ENCODE results near the gene AGPAT4. TPM values are rescaled to one million over a fixed set of nuclear protein-coding genes. Genes with fewer than 3 reads are reported as not detected.

The AGPAT4 gene
- total RNA-seq, 2 experiments from 2014 or later: 0.95 to 1.3 TPM

- Histone ChIP-seq H3K79me2 (ENCODE audit: insufficient read depth, low read depth, low read length) (no peaks in the 10 kb centered on the region), H4K20me1 (ENCODE audit: insufficient read depth, low read length) (no peaks in the 10 kb centered on the region), H3K9me3 (ENCODE audit: low read length) (no peaks in the 10 kb centered on the region), H3K9me2 (ENCODE audit: insufficient read depth, low read length) (no peaks in the 10 kb centered on the region), H3K27ac (ENCODE audit: low read depth, low read length, poor library complexity, severe bottlenecking) (no peak overlapping the region), H3K4me1 (ENCODE audit: insufficient read depth, low read length, poor library complexity, severe bottlenecking) (no peaks in the 10 kb centered on the region), H2AFZ (ENCODE audit: low read length) (no peak overlapping the region), H3K4me3 (ENCODE audit: low read depth, low read length, poor library complexity, severe bottlenecking) (no peak overlapping the region), H3K36me3 (ENCODE audit: insufficient read depth, low read length) (no peaks in the 10 kb centered on the region), H3K4me2 (ENCODE audit: low read length) (no peak overlapping the region)
- ChIA-PET POLR2A (interaction anchor here (0.5 kb wide), 1 partner anchor 752 kb away, joined by 4 read pairs; no protein-coding TSS in a partner anchor), CTCF (ENCODE audit: unreplicated experiment) (interaction anchor here (0.7 kb wide), 1 partner anchor 137 kb away, joined by 3 read pairs; no protein-coding TSS in a partner anchor)
- intact Hi-C loops (cut with micrococcal nuclease; ENCODE audit: unreplicated experiment): no loop called here
- DNase-seq (ENCODE audit: low spot score): peak; percentile 2
- no peak for TF ChIP-seq EZH2phosphoT487 (IDR thresholded peaks at IDR 0.05; ENCODE audit: borderline replicate concordance, low read depth, low read length)
- TF ChIP-seq, protein P1, sequence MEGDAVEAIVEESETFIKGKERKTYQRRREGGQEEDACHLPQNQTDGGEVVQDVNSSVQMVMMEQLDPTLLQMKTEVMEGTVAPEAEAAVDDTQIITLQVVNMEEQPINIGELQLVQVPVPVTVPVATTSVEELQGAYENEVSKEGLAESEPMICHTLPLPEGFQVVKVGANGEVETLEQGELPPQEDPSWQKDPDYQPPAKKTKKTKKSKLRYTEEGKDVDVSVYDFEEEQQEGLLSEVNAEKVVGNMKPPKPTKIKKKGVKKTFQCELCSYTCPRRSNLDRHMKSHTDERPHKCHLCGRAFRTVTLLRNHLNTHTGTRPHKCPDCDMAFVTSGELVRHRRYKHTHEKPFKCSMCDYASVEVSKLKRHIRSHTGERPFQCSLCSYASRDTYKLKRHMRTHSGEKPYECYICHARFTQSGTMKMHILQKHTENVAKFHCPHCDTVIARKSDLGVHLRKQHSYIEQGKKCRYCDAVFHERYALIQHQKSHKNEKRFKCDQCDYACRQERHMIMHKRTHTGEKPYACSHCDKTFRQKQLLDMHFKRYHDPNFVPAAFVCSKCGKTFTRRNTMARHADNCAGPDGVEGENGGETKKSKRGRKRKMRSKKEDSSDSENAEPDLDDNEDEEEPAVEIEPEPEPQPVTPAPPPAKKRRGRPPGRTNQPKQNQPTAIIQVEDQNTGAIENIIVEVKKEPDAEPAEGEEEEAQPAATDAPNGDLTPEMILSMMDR (conservative IDR thresholded peaks at IDR 0.05; ENCODE audit: low read length): peak; percentile 56
- BruUV-seq (replicated peaks): no TSS peak
Observed at GRCh38 chr6:161218222-161218621, 55.6 kb downstream of the AGPAT4 start.

- CTCF ChIA-PET (ENCODE audit: unreplicated experiment): interaction anchor here (0.7 kb wide), 1 partner anchor 137 kb away, joined by 3 read pairs; no protein-coding TSS in a partner anchor
- POLR2A ChIA-PET: interaction anchor here (0.5 kb wide), 1 partner anchor 752 kb away, joined by 4 read pairs; no protein-coding TSS in a partner anchor
- Histone ChIP-seq H3K9me3 (ENCODE audit: low read length) (no peaks in the 10 kb centered on the region), H3K4me3 (ENCODE audit: low read depth, low read length, poor library complexity, severe bottlenecking) (no peak overlapping the region), H3K9me2 (ENCODE audit: insufficient read depth, low read length) (no peaks in the 10 kb centered on the region), H2AFZ (ENCODE audit: low read length) (no peak overlapping the region), H3K4me1 (ENCODE audit: insufficient read depth, low read length, poor library complexity, severe bottlenecking) (no peaks in the 10 kb centered on the region), H4K20me1 (ENCODE audit: insufficient read depth, low read length) (no peaks in the 10 kb centered on the region), H3K79me2 (ENCODE audit: insufficient read depth, low read depth, low read length) (no peaks in the 10 kb centered on the region), H3K4me2 (ENCODE audit: low read length) (no peak overlapping the region), H3K36me3 (ENCODE audit: insufficient read depth, low read length) (no peaks in the 10 kb centered on the region), H3K27ac (ENCODE audit: low read depth, low read length, poor library complexity, severe bottlenecking) (no peak overlapping the region)
- intact Hi-C loops (cut with micrococcal nuclease; ENCODE audit: unreplicated experiment): no loop called here
- no peak for TF ChIP-seq EZH2phosphoT487 (IDR thresholded peaks at IDR 0.05; ENCODE audit: borderline replicate concordance, low read depth, low read length)
- TF ChIP-seq, protein P1 (conservative IDR thresholded peaks at IDR 0.05; ENCODE audit: low read length): no peak
- BruUV-seq (replicated peaks): no TSS peak
- DNase-seq (ENCODE audit: low spot score): no peak
Observed at GRCh38 chr6:161217628-161218027, 56.2 kb downstream of the AGPAT4 start.

- H3K9me3 ChIP-seq (ENCODE audit: low read length): peaks cover 5% of the 10 kb centered on the region; the same call in 1 of the 2 replicates
- POLR2A ChIA-PET: no interaction called here
- no peak overlapping the region for H3K27ac ChIP-seq (ENCODE audit: low read depth, low read length, poor library complexity, severe bottlenecking)
- H4K20me1 ChIP-seq (ENCODE audit: insufficient read depth, low read length): no peaks in the 10 kb centered on the region
- no peaks in the 10 kb centered on the region for H3K4me1 ChIP-seq (ENCODE audit: insufficient read depth, low read length, poor library complexity, severe bottlenecking)
- no peak overlapping the region for H3K4me3 ChIP-seq (ENCODE audit: low read depth, low read length, poor library complexity, severe bottlenecking)
- H3K4me2 ChIP-seq (ENCODE audit: low read length): no peak overlapping the region
- BruUV-seq (replicated peaks): no TSS peak
- no peak overlapping the region for H2AFZ ChIP-seq (ENCODE audit: low read length)
- TF ChIP-seq, protein P1 (conservative IDR thresholded peaks at IDR 0.05; ENCODE audit: low read length): no peak
- intact Hi-C loops (cut with micrococcal nuclease; ENCODE audit: unreplicated experiment): no loop called here
- no peaks in the 10 kb centered on the region for H3K9me2 ChIP-seq (ENCODE audit: insufficient read depth, low read length)
- no peaks in the 10 kb centered on the region for H3K79me2 ChIP-seq (ENCODE audit: insufficient read depth, low read depth, low read length)
- DNase-seq (ENCODE audit: low spot score): no peak
- no peaks in the 10 kb centered on the region for H3K36me3 ChIP-seq (ENCODE audit: insufficient read depth, low read length)
- CTCF ChIA-PET (ENCODE audit: unreplicated experiment): no interaction called here
Observed at GRCh38 chr6:161216616-161217205, 57.1 kb downstream of the AGPAT4 start.
